ENCODE measurements around the gene ZNF343. TPM values are rescaled to one million over a fixed set of nuclear protein-coding genes. Genes with fewer than 3 reads are reported as not detected.
"Not testable (repeated sequence)": the region's sequence is repeated elsewhere in the genome, so short reads cannot be mapped to it uniquely, and the experiment has no call there.

Gene ZNF343
- total and polyA plus RNA-seq, 10 of the 15 experiments (the other 5 are each of a cell fraction or from before 2014, with no cell fraction given) = 1.3 to 11.1 (median 9.0) TPM

DNA sequence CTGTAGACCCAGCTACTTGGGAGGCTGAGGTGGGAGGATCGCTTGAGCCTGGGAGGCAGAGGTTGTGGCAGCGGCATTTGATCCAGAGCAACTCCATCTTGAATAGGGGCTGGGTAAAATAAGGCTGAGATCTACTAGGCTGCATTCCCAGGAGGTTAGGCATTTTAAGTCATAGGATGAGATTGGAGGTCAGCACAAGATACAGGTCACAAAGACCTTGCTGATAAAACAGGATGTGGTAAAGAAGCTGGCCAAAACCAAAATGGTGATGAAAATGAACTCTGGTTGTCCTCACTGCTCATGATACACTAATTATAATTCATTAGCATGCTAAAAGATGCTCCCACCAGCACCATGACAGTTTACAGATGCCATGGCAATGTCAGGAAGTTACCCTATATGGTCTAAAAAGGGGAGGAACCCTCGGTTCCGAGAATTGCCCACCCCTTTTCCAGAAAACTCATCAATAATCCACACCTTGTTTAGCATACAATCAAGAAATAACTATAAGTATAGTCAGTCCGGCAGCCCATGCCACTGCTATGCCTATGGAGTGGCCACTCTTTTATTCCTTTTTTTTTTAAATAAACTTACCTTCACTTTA, 14.2 kb upstream of the ZNF343 start:
- FAIRE-seq; H3K9me3 ChIP-seq (replicated peaks; ENCODE audit: control insufficient read depth, insufficient read depth, low read length); H2AFZ ChIP-seq (ENCODE audit: control insufficient read depth, low read depth, low read length); ATAC-seq; intact Hi-C loops (cut with micrococcal nuclease; ENCODE audit: unreplicated experiment); H3K9ac ChIP-seq (ENCODE audit: control insufficient read depth, insufficient read depth, low read length); H3K36me3 ChIP-seq (ENCODE audit: control insufficient read depth in 2 of 2, insufficient read depth in 2 of 2, low read length in 1 of 2); H3K79me2 ChIP-seq (ENCODE audit: control insufficient read depth, insufficient read depth, low read length); H4K20me1 ChIP-seq (ENCODE audit: control insufficient read depth, insufficient read depth); H3K4me3 ChIP-seq; H3K27me3 ChIP-seq (replicated peaks in 1 of 2; ENCODE audit: control insufficient read depth in 2 of 2, insufficient read depth in 2 of 2, low read length in 1 of 2); in situ Hi-C loops (cut with MboI); H3K4me2 ChIP-seq (ENCODE audit: control insufficient read depth, insufficient read depth); DNase-seq (ENCODE audit: low read depth, low spot score); H3K27ac ChIP-seq (ENCODE audit: control insufficient read depth, insufficient read depth); BruUV-seq (replicated peaks); H3K4me1 ChIP-seq (ENCODE audit: control insufficient read depth, insufficient read depth, low read length): not testable (repeated sequence)
- ChIA-PET RAD21 (ENCODE audit: unreplicated experiment) (interaction anchor here (0.9 to 1.9 kb wide), 4 partner anchors 124 to 315 kb away, joined by 3 to 8 read pairs (median 6); no protein-coding TSS in a partner anchor), SMC1A (ENCODE audit: uncharacterized antibody, unreplicated experiment) (interaction anchor here (0.8 to 2.0 kb wide), 7 partner anchors 14 to 130 kb away, joined by 3 to 11 read pairs (median 5); partner anchors contain the start of gene ZNF343), POLR2A (interaction anchor here (0.6 to 0.9 kb wide), 3 partner anchors 14 to 629 kb away, joined by 3 to 6 read pairs (median 4); partner anchors contain the start of gene ZNF343), CTCF (interaction anchor here (1.0 to 5.4 kb wide), 29 partner anchors 10 to 478 kb away, joined by 3 to 86 read pairs (median 6); partner anchors contain the start of genes NOP56, SNRPB and ZNF343)
- 0 out of 4 replicates have a peak, but pooled peaks of 1 of the 2 experiments have one; percentile 15 for TF ChIP-seq SRF (IDR thresholded peaks at IDR 0.05; ENCODE audit: low read depth in 2 of 2, low read length in 2 of 2)
- WGBS (ENCODE audit: insufficient coverage, insufficient replicate concordance, low lambda C conversion rate, missing lambda C conversion rate) = 31% methylated on average over 5 of the region's 5 CpGs

DNA sequence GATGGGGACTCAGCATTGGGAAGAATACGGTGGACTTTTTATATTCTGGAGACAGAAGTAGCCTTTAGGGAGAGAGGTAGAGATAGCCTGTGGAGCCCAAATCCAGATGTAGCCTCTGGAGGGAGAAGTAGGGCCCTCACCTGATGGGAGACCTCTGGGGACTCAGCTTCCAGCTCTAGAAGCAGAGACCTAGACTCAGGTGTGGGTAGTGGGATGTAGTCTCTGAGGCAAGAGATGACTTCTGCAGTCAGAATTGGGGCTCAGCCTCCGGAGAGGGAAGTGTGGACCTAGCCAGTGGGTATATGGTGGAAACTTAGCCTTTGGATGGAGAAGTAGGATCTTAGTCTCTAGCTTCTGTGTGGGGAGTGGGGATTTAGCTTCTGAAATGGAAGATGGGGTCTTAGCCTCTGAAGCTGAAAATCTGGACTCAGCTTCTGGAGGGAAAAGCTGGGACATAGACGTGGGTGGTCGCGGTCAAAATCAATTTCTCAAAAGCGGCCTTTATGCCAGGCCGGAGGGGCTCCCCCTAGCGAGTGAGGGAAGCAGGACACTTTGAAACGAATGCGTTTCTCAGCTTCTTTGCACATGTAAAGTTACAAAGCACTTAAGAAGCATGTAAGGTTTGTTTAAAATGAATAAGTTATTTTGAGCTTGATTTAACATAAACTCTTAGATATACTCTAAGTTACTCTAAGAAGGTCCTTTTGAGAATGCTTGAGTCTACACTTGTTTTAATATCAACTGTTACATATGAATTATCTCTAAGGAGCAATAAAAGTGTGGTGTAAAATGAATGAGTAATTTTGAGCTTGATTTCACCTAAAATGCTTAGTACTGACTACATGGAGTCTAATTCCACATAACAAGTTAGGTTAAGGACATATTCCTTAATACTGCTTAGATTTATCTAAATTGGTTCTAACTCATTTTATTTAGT, 12.9 kb upstream of the ZNF343 start:
- Histone ChIP-seq H3K27me3 (replicated peaks in 1 of 2; ENCODE audit: control insufficient read depth in 2 of 2, insufficient read depth in 2 of 2, low read length in 1 of 2) (no peaks in the 10 kb centered on the region), H4K20me1 (ENCODE audit: control insufficient read depth, insufficient read depth) (no peaks in the 10 kb centered on the region), H3K79me2 (ENCODE audit: control insufficient read depth, insufficient read depth, low read length) (no peaks in the 10 kb centered on the region), H3K36me3 (ENCODE audit: control insufficient read depth in 2 of 2, insufficient read depth in 2 of 2, low read length in 1 of 2) (no peaks in the 10 kb centered on the region), H3K9me3 (replicated peaks; ENCODE audit: control insufficient read depth, insufficient read depth, low read length) (no peaks in the 10 kb centered on the region), H3K27ac (ENCODE audit: control insufficient read depth, insufficient read depth) (no peak overlapping the region), H3K9ac (ENCODE audit: control insufficient read depth, insufficient read depth, low read length) (no peak overlapping the region), H3K4me2 (ENCODE audit: control insufficient read depth, insufficient read depth) (no peak overlapping the region), H3K4me1 (ENCODE audit: control insufficient read depth, insufficient read depth, low read length) (0 out of 2 replicates have a peak, but pooled peaks cover 3% of the 10 kb centered on the region), H2AFZ (ENCODE audit: control insufficient read depth, low read depth, low read length) (no peak overlapping the region), H3K4me3 (no peak overlapping the region)
- in situ Hi-C loops (cut with MboI) (no loop called here), intact Hi-C loops (cut with micrococcal nuclease; ENCODE audit: unreplicated experiment) (no loop called here)
- FAIRE-seq (no peak), DNase-seq (ENCODE audit: low read depth, low spot score) (no peak), ATAC-seq (0 out of 3 replicates have a peak, but pooled peaks have one; percentile 23)
- SMC1A ChIA-PET (ENCODE audit: uncharacterized antibody, unreplicated experiment) = interaction anchor here (0.8 to 2.0 kb wide), 9 partner anchors 13 to 314 kb away, joined by 3 to 11 read pairs (median 5); partner anchors contain the start of gene ZNF343
- CTCF ChIA-PET = interaction anchor here (0.7 to 5.4 kb wide), 51 partner anchors 8 to 567 kb away, joined by 3 to 86 read pairs (median 4); partner anchors contain the start of genes NOP56, SNRPB and ZNF343
- POLR2A ChIA-PET = interaction anchor here (0.6 to 1.1 kb wide), 3 partner anchors 14 to 52 kb away, joined by 3 to 7 read pairs (median 4); partner anchors contain the start of gene SNRPB
- WGBS (ENCODE audit: insufficient coverage, insufficient replicate concordance, low lambda C conversion rate, missing lambda C conversion rate) = 15% methylated on average over 10 of the region's 10 CpGs
- TF ChIP-seq KDM1A (IDR thresholded peaks at IDR 0.05; ENCODE audit: borderline replicate concordance) (no peak), YY1 (IDR thresholded peaks at IDR 0.05; ENCODE audit: low read depth, low read length) (peak; percentile 33; the same call in 1 of the 2 replicates), RBBP5 (conservative IDR thresholded peaks at IDR 0.05) (no peak), RUNX3 (IDR thresholded peaks at IDR 0.05; ENCODE audit: low read length) (peak; percentile 39; the same call in 1 of the 2 replicates), NR2C2 (IDR thresholded peaks at IDR 0.05; ENCODE audit: borderline replicate concordance, control insufficient read depth, insufficient read length, low read depth) (no peak)
- TF ChIP-seq, protein P1, sequence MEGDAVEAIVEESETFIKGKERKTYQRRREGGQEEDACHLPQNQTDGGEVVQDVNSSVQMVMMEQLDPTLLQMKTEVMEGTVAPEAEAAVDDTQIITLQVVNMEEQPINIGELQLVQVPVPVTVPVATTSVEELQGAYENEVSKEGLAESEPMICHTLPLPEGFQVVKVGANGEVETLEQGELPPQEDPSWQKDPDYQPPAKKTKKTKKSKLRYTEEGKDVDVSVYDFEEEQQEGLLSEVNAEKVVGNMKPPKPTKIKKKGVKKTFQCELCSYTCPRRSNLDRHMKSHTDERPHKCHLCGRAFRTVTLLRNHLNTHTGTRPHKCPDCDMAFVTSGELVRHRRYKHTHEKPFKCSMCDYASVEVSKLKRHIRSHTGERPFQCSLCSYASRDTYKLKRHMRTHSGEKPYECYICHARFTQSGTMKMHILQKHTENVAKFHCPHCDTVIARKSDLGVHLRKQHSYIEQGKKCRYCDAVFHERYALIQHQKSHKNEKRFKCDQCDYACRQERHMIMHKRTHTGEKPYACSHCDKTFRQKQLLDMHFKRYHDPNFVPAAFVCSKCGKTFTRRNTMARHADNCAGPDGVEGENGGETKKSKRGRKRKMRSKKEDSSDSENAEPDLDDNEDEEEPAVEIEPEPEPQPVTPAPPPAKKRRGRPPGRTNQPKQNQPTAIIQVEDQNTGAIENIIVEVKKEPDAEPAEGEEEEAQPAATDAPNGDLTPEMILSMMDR (IDR thresholded peaks at IDR 0.05 in 2 of 3, conservative IDR thresholded peaks at IDR 0.05 in 1 of 3; ENCODE audit: control insufficient read depth in 2 of 3, extremely low read depth in 1 of 3, insufficient read depth in 1 of 3, low read depth in 3 of 3, low read length in 3 of 3) = peak; percentile 67 to 96 (median 91)
- BruUV-seq (replicated peaks) = no TSS peak
- RAD21 ChIA-PET (ENCODE audit: unreplicated experiment) = interaction anchor here (0.5 to 1.6 kb wide), 5 partner anchors 57 to 314 kb away, joined by 3 to 8 read pairs (median 5); no protein-coding TSS in a partner anchor
